WTC11 (cell line): ENCODE data around the gene FARP2. TPM values are rescaled to one million over a fixed set of nuclear protein-coding genes. Genes with fewer than 3 reads are reported as not detected.

Source experiments
- ATAC-seq: fragments of 200-7000 bp; cut with Tn5 transposase; 2 replicates; pipeline ENCODE4 v1.10.0; 2021; ENCODE audit warnings: mild to moderate bottlenecking, moderate library complexity
- CTCF ChIA-PET: fragments of 300-600 bp; sonication (Branson Sonifier 250); formaldehyde crosslinking; loops from one replicate; lab custom pipeline; 2021; ENCODE audit warnings: antibody characterized with exemption; lab: Charles Lee
- POLR2A ChIA-PET: fragments of 350-600 bp; sonication (Branson Sonifier 250); formaldehyde crosslinking; loops from one replicate; lab custom pipeline; 2021; ENCODE audit warnings: antibody characterized with exemption; lab: Charles Lee
- DNase-seq: peaks from one replicate; pipeline ENCODE4 v3.0.0; 2021; ENCODE audit warnings: low spot score
- H3K27ac Mint-ChIP-seq: 2 replicates; pipeline ENCODE4 v1.8.0; 2021; ENCODE audit warnings: mixed read lengths
- H3K27me3 Mint-ChIP-seq: 2 replicates; pipeline ENCODE4 v1.8.0; 2021; ENCODE audit warnings: low read depth, mild to moderate bottlenecking, moderate library complexity, mixed read lengths
- H3K36me3 Mint-ChIP-seq: 2 replicates; pipeline ENCODE4 v1.8.0; 2021; ENCODE audit warnings: mixed read lengths
- H3K4me1 Mint-ChIP-seq: 2 replicates; pipeline ENCODE4 v1.8.0; 2022; ENCODE audit warnings: mixed read lengths
- H3K4me3 Mint-ChIP-seq: 2 replicates; pipeline ENCODE4 v1.8.0; 2021; ENCODE audit warnings: mild to moderate bottlenecking, moderate library complexity, mixed read lengths
- H3K9me3 Mint-ChIP-seq: 2 replicates; pipeline ENCODE4 v1.8.0; 2021; ENCODE audit warnings: mixed read lengths
- ATF1 ChIP-seq: sonication (generic); formaldehyde crosslinking; IDR thresholded peaks from 2 replicates; pipeline ENCODE4 v1.8.1; 2023; ENCODE audit warnings: mild to moderate bottlenecking, moderate library complexity, missing genetic modification reagents
- E2F1 ChIP-seq: sonication (generic); formaldehyde crosslinking; IDR thresholded peaks from 2 replicates; pipeline ENCODE4 v1.8.0; 2022; ENCODE audit warnings: mild to moderate bottlenecking, missing genetic modification reagents
- EMX1 ChIP-seq: fragments of 250-450 bp; sonication (Bioruptor Pico); IDR thresholded peaks from 2 replicates; pipeline ENCODE4 v1.8.0; 2021; ENCODE audit warnings: mild to moderate bottlenecking
- FOXK1 ChIP-seq: sonication (generic); formaldehyde crosslinking; IDR thresholded peaks from 2 replicates; pipeline ENCODE4 v1.8.0; 2022; ENCODE audit warnings: mild to moderate bottlenecking, moderate library complexity, missing genetic modification reagents
- FOXP4 ChIP-seq: sonication (generic); formaldehyde crosslinking; IDR thresholded peaks from 2 replicates; pipeline ENCODE4 v1.8.0; 2022; ENCODE audit warnings: mild to moderate bottlenecking, missing genetic modification reagents
- GRHL2 ChIP-seq: fragments of 250-450 bp; sonication (Bioruptor Pico); IDR thresholded peaks from 2 replicates; pipeline ENCODE4 v1.8.0; 2022; ENCODE audit warnings: mild to moderate bottlenecking, moderate library complexity; ENCODE audit not compliant: insufficient replicate concordance, severe bottlenecking
- GTF2I ChIP-seq: fragments of 250-450 bp; sonication (Bioruptor Pico); conservative IDR thresholded peaks from 2 replicates; pipeline ENCODE4 v1.4.0; 2021; ENCODE audit warnings: mild to moderate bottlenecking
- JAZF1 ChIP-seq: fragments of 250-450 bp; sonication (Bioruptor Pico); IDR thresholded peaks from 2 replicates; pipeline ENCODE4 v1.9.0; 2021; ENCODE audit warnings: moderate library complexity, mild to moderate bottlenecking, inconsistent platforms
- MAX ChIP-seq: sonication (generic); formaldehyde crosslinking; IDR thresholded peaks from 2 replicates; pipeline ENCODE4 v1.8.0; 2022; ENCODE audit warnings: mild to moderate bottlenecking, missing genetic modification reagents
- NFE2L1 ChIP-seq: sonication (generic); formaldehyde crosslinking; IDR thresholded peaks from 2 replicates; pipeline ENCODE4 v1.8.1; 2023; ENCODE audit warnings: missing genetic modification reagents
- NR1H2 ChIP-seq: sonication (generic); formaldehyde crosslinking; IDR thresholded peaks from 2 replicates; pipeline ENCODE4 v1.9.0; 2021; ENCODE audit warnings: mild to moderate bottlenecking, moderate library complexity, missing genetic modification reagents
- NR3C1 ChIP-seq: sonication (generic); formaldehyde crosslinking; conservative IDR thresholded peaks from 2 replicates; pipeline ENCODE4 v1.8.1; 2023; ENCODE audit warnings: low read depth, mild to moderate bottlenecking, missing genetic modification reagents
- SMAD4 ChIP-seq: sonication (generic); formaldehyde crosslinking; IDR thresholded peaks from 2 replicates; pipeline ENCODE4 v1.8.0; 2022; ENCODE audit warnings: mild to moderate bottlenecking, missing genetic modification reagents
- TEAD1 ChIP-seq: sonication (generic); formaldehyde crosslinking; IDR thresholded peaks from 2 replicates; pipeline ENCODE4 v1.8.0; 2022; ENCODE audit warnings: mild to moderate bottlenecking, missing genetic modification reagents
- ZNF138 ChIP-seq: sonication (generic); formaldehyde crosslinking; conservative IDR thresholded peaks from 2 replicates; pipeline ENCODE4 v1.8.1; 2022; ENCODE audit warnings: mild to moderate bottlenecking, moderate library complexity, missing genetic modification reagents
- ZSCAN18 ChIP-seq: fragments of 250-450 bp; sonication (Bioruptor Pico); IDR thresholded peaks from 2 replicates; pipeline ENCODE4 v2.1.2; 2022; ENCODE audit warnings: mild to moderate bottlenecking, moderate library complexity
- total RNA-seq: library from RNA; stranded (reverse); gene quantifications from 3 replicates; pipeline ENCODE4 v1.2.3, GENCODE V29; 2021
- TF ChIP-seq, protein P1 (sequence below): fragments of 250-450 bp; sonication (Bioruptor Pico); IDR thresholded peaks from 2 replicates; pipeline ENCODE4 v1.9.0; 2021; ENCODE audit warnings: mild to moderate bottlenecking
- TF ChIP-seq, protein P2 (sequence below): sonication (generic); formaldehyde crosslinking; IDR thresholded peaks from 2 replicates; pipeline ENCODE4 v1.8.1; 2022; ENCODE audit warnings: mild to moderate bottlenecking, missing genetic modification reagents, moderate library complexity, borderline replicate concordance
- TF ChIP-seq, protein P3 (sequence below): sonication (generic); formaldehyde crosslinking; IDR thresholded peaks from 2 replicates; pipeline ENCODE4 v1.8.1; 2022; ENCODE audit warnings: missing genetic modification reagents, borderline replicate concordance

The FARP2 gene
- total RNA-seq, 1 experiment from 2014 or later = 37.8 TPM

DNA sequence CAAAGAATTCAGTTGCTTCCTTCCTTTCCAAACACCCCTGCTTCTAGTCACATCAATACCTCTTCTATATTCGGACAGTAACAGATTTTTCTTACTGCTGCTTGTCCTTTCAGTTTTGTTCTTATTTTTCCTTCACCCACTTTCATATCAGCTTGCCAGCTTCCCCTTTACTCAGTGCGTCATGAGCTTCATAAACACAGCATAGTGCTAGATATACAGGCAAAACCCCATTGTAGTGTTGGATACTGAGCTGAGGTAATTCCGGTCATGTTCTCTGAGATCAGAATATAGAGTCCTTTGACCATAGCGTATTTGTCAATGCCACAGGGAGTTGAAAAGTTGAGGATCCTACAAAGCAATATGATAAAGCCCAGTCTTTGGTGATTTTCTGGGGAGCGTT is 2.4 kb downstream of the FARP2 start:
- H3K27ac Mint-ChIP-seq = no peak overlapping the region

DNA sequence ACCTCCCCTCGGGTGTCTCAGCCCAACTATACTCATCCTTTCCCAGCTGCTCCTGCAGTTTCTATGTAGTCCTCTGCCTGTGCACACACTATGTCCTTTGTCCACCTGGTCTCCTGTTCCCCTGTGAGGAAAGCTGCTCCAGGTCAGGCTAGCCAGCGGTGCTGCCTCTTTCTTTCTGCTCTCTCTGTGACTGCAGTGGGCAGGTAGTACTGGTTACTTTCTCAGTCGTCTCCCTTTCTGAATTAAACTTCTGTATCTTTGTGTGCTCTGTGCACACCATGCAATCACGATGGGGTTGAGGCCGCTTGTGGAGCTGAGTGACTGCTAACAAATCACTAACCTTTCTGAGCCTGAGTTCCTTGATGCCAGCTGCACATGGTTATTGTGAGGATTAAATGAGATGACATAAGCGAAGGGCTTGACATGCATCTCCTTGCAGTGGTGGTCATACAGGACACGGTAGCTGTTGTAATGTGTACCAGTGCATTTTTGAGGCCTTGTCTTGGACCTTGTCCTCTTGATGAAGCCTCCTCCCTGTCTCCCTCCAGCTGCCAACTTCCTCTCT is 3.5 kb downstream of the FARP2 start:
- H3K27me3 Mint-ChIP-seq = no peaks in the 10 kb centered on the region
- DNase-seq = no peak
- H3K27ac Mint-ChIP-seq = peak overlapping the region; percentile 72; the same call in 1 of the 2 replicates
- ChIA-PET POLR2A (no interaction called here), CTCF (interaction anchor here (1.1 to 1.2 kb wide), 3 partner anchors 33 to 376 kb away, joined by 3 to 4 read pairs (median 3); no protein-coding TSS in a partner anchor)
- H3K9me3 Mint-ChIP-seq = no peaks in the 10 kb centered on the region
- 0 out of 2 replicates have a peak, but pooled peaks cover under 1% of the 10 kb centered on the region for H3K36me3 Mint-ChIP-seq
- peaks cover 30% of the 10 kb centered on the region for H3K4me1 Mint-ChIP-seq
- no peak for TF ChIP-seq ATF1
- no peak for TF ChIP-seq NR1H2 (CRISPR knock-in tag)
- TF ChIP-seq FOXK1 (CRISPR knock-in tag) = no peak
- no peak for TF ChIP-seq TEAD1
- H3K4me3 Mint-ChIP-seq = no peak overlapping the region
- ATAC-seq = no peak

More for the DNA sequence above, 2.4 kb downstream of the FARP2 start:
- CTCF ChIA-PET = interaction anchor here (0.6 to 1.2 kb wide), 4 partner anchors 123 to 375 kb away, joined by 3 read pairs; no protein-coding TSS in a partner anchor
- ATAC-seq = no peak
- no peaks in the 10 kb centered on the region for H3K27me3 Mint-ChIP-seq
- TF ChIP-seq EMX1 (CRISPR knock-in tag) (no peak), GTF2I (CRISPR knock-in tag) (no peak), NFE2L1 (no peak)
- TF ChIP-seq, protein P1, sequence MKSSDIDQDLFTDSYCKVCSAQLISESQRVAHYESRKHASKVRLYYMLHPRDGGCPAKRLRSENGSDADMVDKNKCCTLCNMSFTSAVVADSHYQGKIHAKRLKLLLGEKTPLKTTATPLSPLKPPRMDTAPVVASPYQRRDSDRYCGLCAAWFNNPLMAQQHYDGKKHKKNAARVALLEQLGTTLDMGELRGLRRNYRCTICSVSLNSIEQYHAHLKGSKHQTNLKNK = no peak
- no peak overlapping the region for H3K4me3 Mint-ChIP-seq
- DNase-seq = no peak
- peaks cover 40% of the 10 kb centered on the region for H3K4me1 Mint-ChIP-seq
- no peaks in the 10 kb centered on the region for H3K9me3 Mint-ChIP-seq
- peaks cover 10% of the 10 kb centered on the region; the same call in 1 of the 2 replicates for H3K36me3 Mint-ChIP-seq
- POLR2A ChIA-PET = no interaction called here

- TF ChIP-seq, protein P2, sequence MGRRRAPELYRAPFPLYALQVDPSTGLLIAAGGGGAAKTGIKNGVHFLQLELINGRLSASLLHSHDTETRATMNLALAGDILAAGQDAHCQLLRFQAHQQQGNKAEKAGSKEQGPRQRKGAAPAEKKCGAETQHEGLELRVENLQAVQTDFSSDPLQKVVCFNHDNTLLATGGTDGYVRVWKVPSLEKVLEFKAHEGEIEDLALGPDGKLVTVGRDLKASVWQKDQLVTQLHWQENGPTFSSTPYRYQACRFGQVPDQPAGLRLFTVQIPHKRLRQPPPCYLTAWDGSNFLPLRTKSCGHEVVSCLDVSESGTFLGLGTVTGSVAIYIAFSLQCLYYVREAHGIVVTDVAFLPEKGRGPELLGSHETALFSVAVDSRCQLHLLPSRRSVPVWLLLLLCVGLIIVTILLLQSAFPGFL (CRISPR knock-in tag) = no peak
- TF ChIP-seq ZNF138 (CRISPR knock-in tag) = no peak
- no peak for TF ChIP-seq FOXP4 (CRISPR knock-in tag)
- no peak for TF ChIP-seq GRHL2
- TF ChIP-seq NR3C1 (CRISPR knock-in tag) = no peak
- TF ChIP-seq, protein P3, sequence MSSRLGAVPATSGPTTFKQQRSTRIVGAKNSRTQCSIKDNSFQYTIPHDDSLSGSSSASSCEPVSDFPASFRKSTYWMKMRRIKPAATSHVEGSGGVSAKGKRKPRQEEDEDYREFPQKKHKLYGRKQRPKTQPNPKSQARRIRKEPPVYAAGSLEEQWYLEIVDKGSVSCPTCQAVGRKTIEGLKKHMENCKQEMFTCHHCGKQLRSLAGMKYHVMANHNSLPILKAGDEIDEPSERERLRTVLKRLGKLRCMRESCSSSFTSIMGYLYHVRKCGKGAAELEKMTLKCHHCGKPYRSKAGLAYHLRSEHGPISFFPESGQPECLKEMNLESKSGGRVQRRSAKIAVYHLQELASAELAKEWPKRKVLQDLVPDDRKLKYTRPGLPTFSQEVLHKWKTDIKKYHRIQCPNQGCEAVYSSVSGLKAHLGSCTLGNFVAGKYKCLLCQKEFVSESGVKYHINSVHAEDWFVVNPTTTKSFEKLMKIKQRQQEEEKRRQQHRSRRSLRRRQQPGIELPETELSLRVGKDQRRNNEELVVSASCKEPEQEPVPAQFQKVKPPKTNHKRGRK (CRISPR knock-in tag) = no peak
- no peak for TF ChIP-seq ZSCAN18 (CRISPR knock-in tag)
- TF ChIP-seq JAZF1 (CRISPR knock-in tag) = no peak
- no peak for TF ChIP-seq SMAD4 (CRISPR knock-in tag)
- TF ChIP-seq MAX (CRISPR knock-in tag) = no peak
- TF ChIP-seq E2F1 (CRISPR knock-in tag) = no peak
- TF ChIP-seq, all 79 proteins: peak for 0
- Mint-ChIP-seq H3K4me3 (no peak overlapping the region), H3K36me3 (no peaks in the 10 kb centered on the region), H3K27ac (no peak overlapping the region), H3K27me3 (no peaks in the 10 kb centered on the region), H3K9me3 (no peaks in the 10 kb centered on the region), H3K4me1 (peaks cover 35% of the 10 kb centered on the region)
- no peak for ATAC-seq
- CTCF ChIA-PET = interaction anchor here (1.0 to 2.5 kb wide), 4 partner anchors 22 to 235 kb away, joined by 3 to 12 read pairs (median 4); no protein-coding TSS in a partner anchor
- POLR2A ChIA-PET = no interaction called here
- DNase-seq = no peak
Observed at GRCh38 chr2:241363426-241363825, 7.3 kb downstream of the FARP2 start.
